Esophagus squamous epithelium (tissue), 5 donors: ENCODE measurements around the gene ASB18. TPM values are rescaled to one million over a fixed set of nuclear protein-coding genes. Genes with fewer than 3 reads are reported as not detected.

Experiments
- DNase-seq: peaks from one replicate; lab custom pipeline; 2025; lab: John Stamatoyannopoulos, UW
- H3K27ac ChIP-seq, 4 donors: fragments of 200-600 bp; sonication (generic); one replicate each; pipeline ENCODE4 v1.5.1; 2016 to 2019; ENCODE audit warnings: mild to moderate bottlenecking in 1 of 4
- H3K27me3 ChIP-seq, 4 donors: fragments of 200-600 bp; sonication (generic); 1 replicate in 3 of 4; 2 replicates in 1 of 4; pipeline versions ENCODE4 v1.5.1 to v1.6.0; 2017 to 2021; ENCODE audit warnings: antibody characterized with exemption in 1 of 4
- H3K36me3 ChIP-seq, 3 donors: fragments of 200-600 bp; sonication (generic); one replicate each; pipeline ENCODE4 v1.5.1; 2016 to 2019
- H3K4me1 ChIP-seq, 3 donors: fragments of 200-600 bp; sonication (generic); one replicate each; pipeline ENCODE4 v1.5.1; 2017 to 2019
- H3K4me3 ChIP-seq, 4 donors: fragments of 200-600 bp; sonication (generic); 1 replicate in 3 of 4; 2 replicates in 1 of 4; pipeline ENCODE4 v1.5.1; 2016 to 2019; ENCODE audit warnings: mild to moderate bottlenecking in 2 of 4, moderate library complexity in 1 of 4
- H3K9me3 ChIP-seq, 3 donors: fragments of 200-600 bp; sonication (generic); one replicate each; pipeline ENCODE4 v1.5.1; 2016 to 2019
- POLR2A ChIP-seq, 4 donors: fragments of 450-650 bp; IDR thresholded peaks; one replicate each; pipeline ENCODE4 v1.6.1; 2017; ENCODE audit warnings: antibody characterized with exemption in 4 of 4, mild to moderate bottlenecking in 4 of 4, moderate library complexity in 3 of 4
- WGBS, 2 donors: methylation state at CpG; one replicate each; pipeline ENCODE4 v1.1.5; 2018; 5-methylcytosine and 5-hydroxymethylcytosine counted together
- intact Hi-C: fragments of 100-400 bp; cut with DNase I; formaldehyde crosslinking; loops from one replicate; pipeline ENCODE4 v1.15.0; 2022
- total RNA-seq, 4 donors: library from RNA; depleted of rRNA; stranded (reverse); fragments of >200 nt; gene quantifications; one replicate each; pipeline ENCODE4 v1.1.0, GENCODE V29; 2016
- TF ChIP-seq, protein P1 (sequence below), 6 experiments: fragments of 450-650 bp in 4 of 6; fragments of 200-600 bp in 2 of 6; sonication (generic) in 2 of 6; IDR thresholded peaks; one replicate each; pipeline ENCODE4 v1.5.1; 2016 to 2019; ENCODE audit warnings: antibody characterized with exemption in 6 of 6, mild to moderate bottlenecking in 4 of 6, moderate library complexity in 4 of 6
- donor health status: DM: yes; HTN: yes; CAD: no.

Gene ASB18
- total RNA-seq, 4 donors from 2014 or later: not detected

DNA sequence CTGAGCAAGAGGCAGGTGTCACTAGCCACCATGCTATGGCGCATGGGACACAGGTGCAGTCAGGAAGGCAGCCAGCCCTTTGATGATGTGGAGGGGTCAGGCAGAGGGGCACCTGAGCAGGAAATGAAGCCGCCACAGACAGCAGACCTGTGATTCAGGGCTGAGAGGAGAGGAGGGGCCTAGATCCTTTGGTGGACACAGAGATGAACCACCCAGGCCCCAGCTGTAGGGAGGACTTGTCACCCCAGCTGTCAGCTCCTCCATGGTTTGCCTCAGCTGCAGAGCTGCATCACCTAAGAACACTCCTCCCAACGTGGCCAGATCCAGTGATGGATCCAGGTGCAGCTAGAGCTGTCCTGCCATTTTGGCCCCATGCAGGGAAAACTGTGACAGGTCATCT is 11.6 kb downstream of the ASB18 start:
- Histone ChIP-seq H3K4me1 (no peaks in the 10 kb centered on the region), H3K27me3 (peaks cover 0 to 67% (median 2%) of the 10 kb centered on the region in 4 donors), H3K36me3 (no peaks in the 10 kb centered on the region), H3K9me3 (no peaks in the 10 kb centered on the region), H3K27ac (no peak overlapping the region), H3K4me3 (no peak overlapping the region)
- TF ChIP-seq, protein P1, sequence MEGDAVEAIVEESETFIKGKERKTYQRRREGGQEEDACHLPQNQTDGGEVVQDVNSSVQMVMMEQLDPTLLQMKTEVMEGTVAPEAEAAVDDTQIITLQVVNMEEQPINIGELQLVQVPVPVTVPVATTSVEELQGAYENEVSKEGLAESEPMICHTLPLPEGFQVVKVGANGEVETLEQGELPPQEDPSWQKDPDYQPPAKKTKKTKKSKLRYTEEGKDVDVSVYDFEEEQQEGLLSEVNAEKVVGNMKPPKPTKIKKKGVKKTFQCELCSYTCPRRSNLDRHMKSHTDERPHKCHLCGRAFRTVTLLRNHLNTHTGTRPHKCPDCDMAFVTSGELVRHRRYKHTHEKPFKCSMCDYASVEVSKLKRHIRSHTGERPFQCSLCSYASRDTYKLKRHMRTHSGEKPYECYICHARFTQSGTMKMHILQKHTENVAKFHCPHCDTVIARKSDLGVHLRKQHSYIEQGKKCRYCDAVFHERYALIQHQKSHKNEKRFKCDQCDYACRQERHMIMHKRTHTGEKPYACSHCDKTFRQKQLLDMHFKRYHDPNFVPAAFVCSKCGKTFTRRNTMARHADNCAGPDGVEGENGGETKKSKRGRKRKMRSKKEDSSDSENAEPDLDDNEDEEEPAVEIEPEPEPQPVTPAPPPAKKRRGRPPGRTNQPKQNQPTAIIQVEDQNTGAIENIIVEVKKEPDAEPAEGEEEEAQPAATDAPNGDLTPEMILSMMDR (IDR thresholded peaks at IDR 0.05): no peak
- no peak for TF ChIP-seq POLR2A (IDR thresholded peaks at IDR 0.05)
- 35 to 60% methylated on average over 1 to 2 of the region's 3 CpGs for WGBS, 2 donors
- no peak for DNase-seq
- intact Hi-C loops: no loop called here

DNA sequence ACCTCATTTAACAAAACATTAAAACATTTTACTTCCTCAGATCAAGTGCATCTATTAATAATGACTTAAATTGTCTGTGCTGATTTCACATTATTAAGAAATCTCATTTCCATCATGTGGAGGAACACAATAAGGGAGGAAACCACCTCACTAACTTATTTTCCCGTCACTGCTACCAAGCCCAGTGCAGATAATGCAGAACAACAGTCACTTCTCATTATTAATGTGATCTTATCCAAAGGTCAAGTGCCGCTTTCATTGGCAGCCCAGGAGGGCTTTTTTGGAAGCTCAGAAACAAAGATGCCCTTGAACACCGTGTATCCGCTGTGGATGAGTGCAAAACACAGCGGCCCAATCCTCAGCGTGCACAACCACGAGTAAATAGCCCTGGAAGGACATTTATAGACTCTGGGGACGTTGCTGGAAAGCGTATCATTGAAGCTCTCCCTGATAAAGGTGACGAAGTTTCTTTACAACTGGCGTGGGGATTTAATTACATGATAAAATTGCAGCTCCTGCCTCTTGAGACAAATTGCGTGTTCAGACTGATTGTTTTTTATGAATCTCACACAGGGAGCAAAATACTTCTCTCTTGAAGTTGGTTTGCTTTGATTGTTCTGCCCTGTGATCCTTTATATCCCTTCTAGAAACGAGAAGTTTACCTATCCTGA is 13.2 kb downstream of the ASB18 start:
- no peak for DNase-seq
- Histone ChIP-seq H3K4me3 (no peak overlapping the region), H3K9me3 (no peaks in the 10 kb centered on the region), H3K27me3 (peaks cover 0 to 62% (median 2%) of the 10 kb centered on the region in 4 donors), H3K36me3 (no peaks in the 10 kb centered on the region), H3K27ac (no peak overlapping the region), H3K4me1 (no peaks in the 10 kb centered on the region)
- WGBS, 2 donors: 46 to 59% methylated on average over 13 of the region's 13 CpGs
- TF ChIP-seq POLR2A (IDR thresholded peaks at IDR 0.05): no peak
- TF ChIP-seq, protein P1 (IDR thresholded peaks at IDR 0.05): no peak
- intact Hi-C loops: no loop called here

DNA sequence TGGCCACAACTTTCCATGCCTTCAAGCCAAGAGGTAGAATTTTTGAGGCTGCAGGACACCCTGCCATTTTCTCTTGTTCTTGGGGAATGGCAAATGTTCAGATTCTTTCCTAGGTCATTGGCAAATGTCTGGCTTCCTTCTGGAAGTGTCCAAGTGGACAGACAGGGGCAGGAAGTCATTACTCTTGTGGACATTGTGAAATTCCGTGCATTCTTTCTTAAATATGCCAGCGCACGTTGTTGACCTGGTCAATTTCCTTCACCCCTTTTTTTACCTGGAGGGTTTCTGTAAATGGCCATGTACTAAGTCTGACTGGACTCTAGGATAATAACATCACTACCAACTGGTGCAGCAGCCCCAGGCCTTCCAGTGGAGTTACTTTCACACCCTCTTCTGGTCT is 13.9 kb downstream of the ASB18 start:
- H3K27ac ChIP-seq: no peak overlapping the region
- 29 to 47% methylated on average over 3 of the region's 3 CpGs for WGBS, 2 donors
- intact Hi-C loops: no loop called here
- H3K9me3 ChIP-seq: no peaks in the 10 kb centered on the region
- peaks cover 0 to 63% (median 2%) of the 10 kb centered on the region in 4 donors for H3K27me3 ChIP-seq
- no peak for DNase-seq
- H3K36me3 ChIP-seq: no peaks in the 10 kb centered on the region
- H3K4me1 ChIP-seq: no peaks in the 10 kb centered on the region
- no peak overlapping the region for H3K4me3 ChIP-seq
- no peak for TF ChIP-seq POLR2A (IDR thresholded peaks at IDR 0.05)
- TF ChIP-seq, protein P1 (IDR thresholded peaks at IDR 0.05): no peak

DNA sequence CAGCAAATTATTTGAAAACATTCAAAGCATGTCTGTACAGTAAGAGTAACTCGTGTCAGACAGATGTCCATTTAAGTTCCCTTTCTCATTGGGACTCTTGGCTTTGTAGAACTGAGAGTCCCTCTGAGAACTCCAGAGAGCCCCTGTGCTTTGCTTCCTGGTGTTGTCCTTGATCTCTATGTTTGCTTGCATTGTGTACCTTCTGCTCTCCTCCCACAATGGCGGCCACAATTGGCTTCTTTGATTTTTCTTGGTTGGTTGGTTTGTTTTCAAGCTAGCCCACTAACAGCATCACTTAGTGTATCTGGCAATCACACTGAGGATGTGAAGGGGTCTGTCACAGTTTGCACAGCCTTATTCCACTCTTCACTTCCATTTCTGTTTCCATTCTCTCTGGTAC is 15.1 kb downstream of the ASB18 start:
- WGBS, 2 donors: 51 to 81% methylated on average over 2 of the region's 2 CpGs
- TF ChIP-seq POLR2A (IDR thresholded peaks at IDR 0.05): no peak
- TF ChIP-seq, protein P1 (IDR thresholded peaks at IDR 0.05): no peak

DNA sequence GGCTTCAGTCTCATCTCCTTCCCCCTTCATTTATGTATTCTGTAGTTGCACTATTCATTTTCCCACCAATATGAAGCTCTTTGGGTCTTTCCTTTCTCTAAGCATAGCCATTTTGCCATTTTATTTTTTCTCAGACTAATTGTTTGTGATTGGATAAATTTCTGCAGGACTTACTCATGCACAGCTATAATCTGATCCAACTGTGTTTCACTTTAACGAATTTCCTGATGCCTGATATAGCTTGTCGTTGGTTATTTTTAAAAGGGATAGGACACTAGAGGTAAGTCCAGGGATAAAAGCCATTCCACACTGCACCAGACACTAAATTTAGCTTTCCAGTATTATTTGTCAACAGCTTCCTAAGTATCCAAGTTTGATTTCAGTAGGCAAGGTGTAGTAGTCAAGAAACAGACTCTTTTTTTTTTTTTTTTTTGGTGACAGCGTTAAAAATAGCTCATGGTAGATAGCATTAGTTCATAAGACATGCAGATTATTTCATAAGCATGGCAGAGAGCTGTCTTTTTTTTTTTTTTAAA is 17.4 kb downstream of the ASB18 start:
- peaks cover 0 to 54% (median 2%) of the 10 kb centered on the region in 4 donors for H3K27me3 ChIP-seq
- H3K36me3 ChIP-seq: no peaks in the 10 kb centered on the region
- no peaks in the 10 kb centered on the region for H3K4me1 ChIP-seq
- no peak overlapping the region for H3K4me3 ChIP-seq
- intact Hi-C loops: no loop called here
- WGBS, 2 donors: 52 to 70% methylated on average over 3 of the region's 3 CpGs
- no peak overlapping the region for H3K27ac ChIP-seq
- TF ChIP-seq, protein P1 (IDR thresholded peaks at IDR 0.05): no peak
- TF ChIP-seq POLR2A (IDR thresholded peaks at IDR 0.05): no peak
- DNase-seq: no peak
- no peaks in the 10 kb centered on the region for H3K9me3 ChIP-seq

More for the DNA sequence above, 15.1 kb downstream of the ASB18 start:
- Histone ChIP-seq H3K27me3 (peaks cover 0 to 64% (median 2%) of the 10 kb centered on the region in 4 donors), H3K9me3 (no peaks in the 10 kb centered on the region), H3K36me3 (no peaks in the 10 kb centered on the region), H3K4me3 (no peak overlapping the region), H3K4me1 (no peaks in the 10 kb centered on the region), H3K27ac (no peak overlapping the region)
- no peak for DNase-seq
- intact Hi-C loops: no loop called here
